HG02623 (cell line): ENCODE measurements around the gene CCHCR1.

Experiments used
- ATAC-seq: cut with Tn5 transposase; IDR thresholded peaks from one replicate; pipeline ENCODE4 v1.9.1; 2021; ENCODE audit warnings: moderate library complexity; ENCODE audit not compliant: unreplicated experiment

CCHCR1 gene

GRCh38 chr6:31110825-31111582 is 46.6 kb downstream of the CCHCR1 start:
- ATAC-seq, result no peak

- ATAC-seq, result no peak
Measured at GRCh38 chr6:31107052-31107451, 50.5 kb downstream of the CCHCR1 start.

GRCh38 chr6:31103136-31103535 is 54.5 kb downstream of the CCHCR1 start:
- no peak for ATAC-seq

GRCh38 chr6:31098449-31098938 is 59.1 kb downstream of the CCHCR1 start:
- no peak for ATAC-seq

- ATAC-seq, result no peak
Measured at GRCh38 chr6:31096656-31097055, 60.9 kb downstream of the CCHCR1 start.

- ATAC-seq, result no peak
Measured at GRCh38 chr6:31096215-31096614, 61.4 kb downstream of the CCHCR1 start.

GRCh38 chr6:31094389-31094881 is 63.2 kb downstream of the CCHCR1 start:
- no peak for ATAC-seq

GRCh38 chr6:31092769-31093505 is 64.7 kb downstream of the CCHCR1 start:
- no peak for ATAC-seq
